Amygdala (tissue), 56 donors: ENCODE measurements around the gene REG1A.

ENCODE experiments used
- DNase-seq, 56 donors: peaks; one replicate each; lab custom pipeline; 2025; lab: John Stamatoyannopoulos, UW

Gene REG1A

GRCh38 chr2:79124907-79125720 lies 4.8 kb downstream of the REG1A start:
- no peak for DNase-seq

DNA sequence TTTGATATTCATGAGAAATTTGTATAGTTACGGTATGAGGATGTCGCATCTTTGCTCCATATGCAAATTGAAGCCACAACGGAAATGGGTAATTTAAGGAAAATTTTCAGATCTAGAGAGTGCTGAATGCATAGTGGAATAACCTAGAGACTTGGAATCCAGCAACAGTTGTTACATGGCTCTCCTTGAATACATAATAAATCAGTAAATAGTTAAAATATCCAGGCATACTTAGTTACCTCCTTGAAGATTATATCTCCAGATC lies 5.4 kb downstream of the REG1A start:
- DNase-seq: no peak

- no peak for DNase-seq
These were observed 8.1 kb downstream of the REG1A start for GRCh38 chr2:79128406-79128805.

DNA sequence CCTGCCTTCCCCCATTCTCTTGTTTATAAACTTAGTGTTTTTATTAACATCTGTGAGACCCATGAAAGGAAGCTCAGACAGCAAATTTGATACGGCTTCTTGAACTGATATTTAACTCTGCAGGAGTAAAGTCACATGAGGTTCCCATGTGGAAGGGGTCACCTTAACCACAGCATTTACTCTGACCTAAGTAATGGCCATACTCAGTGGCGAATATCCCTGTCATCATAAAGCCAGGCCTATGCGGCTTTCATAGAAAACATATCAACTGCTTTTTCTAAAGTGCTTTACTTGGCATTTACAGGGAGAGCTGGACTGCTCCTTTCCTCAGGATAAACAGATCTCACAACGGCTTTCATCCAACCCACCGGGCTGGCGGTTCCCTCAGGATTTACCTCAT lies 9.0 kb downstream of the REG1A start:
- DNase-seq: no peak

GRCh38 chr2:79129804-79130203 lies 9.5 kb downstream of the REG1A start:
- DNase-seq: no peak

DNA sequence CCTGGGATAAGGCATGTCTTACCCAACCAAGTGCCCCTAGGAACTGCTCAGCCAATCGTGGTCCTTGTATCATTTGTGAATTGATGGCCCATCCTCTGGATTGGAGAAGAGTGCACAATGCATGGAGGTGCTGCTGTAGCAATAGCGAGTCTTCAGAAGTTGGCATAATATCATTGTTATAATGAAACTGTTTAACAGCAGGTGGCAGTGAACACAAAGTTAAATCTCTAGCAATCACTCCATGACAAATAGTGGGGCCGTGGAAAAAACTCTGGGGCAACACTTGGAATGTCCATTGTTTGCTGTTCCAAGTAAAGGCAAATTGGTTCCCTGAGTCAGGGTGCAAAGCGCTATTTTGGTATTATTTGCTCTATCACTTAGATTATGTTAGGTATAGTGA lies 11.4 kb downstream of the REG1A start:
- DNase-seq: no peak

DNA sequence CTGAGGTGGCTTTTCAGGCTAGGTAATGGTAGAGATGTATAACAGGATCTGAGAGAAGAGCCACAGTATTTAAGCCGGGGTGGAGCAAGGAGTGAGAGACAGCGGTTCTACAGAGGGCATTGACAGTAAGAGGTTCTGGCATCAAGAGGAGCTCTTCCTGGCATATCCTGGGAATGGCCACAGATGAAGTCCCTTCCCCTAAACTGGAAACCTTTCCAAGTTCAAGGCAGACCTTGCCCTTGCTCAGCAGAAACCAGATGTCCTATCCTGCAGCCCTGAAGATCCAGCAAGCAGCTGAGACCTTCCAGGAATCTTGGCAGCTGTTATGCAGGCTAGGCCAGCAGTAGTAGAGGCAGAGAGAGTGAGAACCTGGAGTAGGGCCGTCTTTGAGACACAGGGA lies 18.1 kb downstream of the REG1A start:
- no peak for DNase-seq

GRCh38 chr2:79139423-79139822 lies 19.1 kb downstream of the REG1A start:
- no peak for DNase-seq

DNA sequence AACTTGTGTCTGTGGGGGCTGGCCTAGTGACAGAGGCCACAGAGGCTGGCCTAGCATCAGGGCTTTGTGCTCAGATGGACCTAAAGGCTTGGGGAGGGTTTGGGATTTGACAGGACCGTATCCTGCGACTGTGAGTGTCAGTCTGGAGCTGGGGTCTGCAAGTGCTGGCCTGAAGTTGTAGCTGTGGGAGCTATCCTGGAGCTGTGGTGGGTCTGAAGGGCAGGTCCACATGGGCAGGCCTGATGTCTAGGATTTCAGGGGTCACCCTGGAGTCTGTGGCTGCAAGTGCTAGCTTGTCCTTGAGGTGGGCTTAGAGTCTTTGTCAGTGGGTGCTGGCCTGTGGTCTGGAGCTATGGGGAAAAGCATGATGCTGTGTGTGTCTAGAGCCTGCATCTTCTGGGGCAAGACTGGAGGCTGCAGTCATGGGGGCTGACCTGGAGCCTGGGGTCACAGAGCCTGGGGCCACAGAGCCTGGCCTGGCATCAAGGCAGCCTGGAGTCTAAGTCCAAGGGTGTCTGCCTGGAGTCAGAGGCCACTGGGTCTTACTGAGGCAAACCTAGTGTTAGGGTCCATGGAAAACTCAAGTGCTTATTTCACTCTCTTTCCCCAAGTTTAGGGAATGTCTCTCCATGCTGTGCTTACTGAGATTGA lies 35.7 kb downstream of the REG1A start:
- DNase-seq: no peak

GRCh38 chr2:79159030-79159429 lies 38.7 kb downstream of the REG1A start:
- no peak for DNase-seq

- no peak for DNase-seq
These were observed 39.4 kb downstream of the REG1A start, which contains the start of gene REG3A for GRCh38 chr2:79159653-79160052. Gene REG3A, minus strand, starts transcription at chr2:79159753. Its CDS starts 348 bp downstream, at chr2:79159405.

DNA sequence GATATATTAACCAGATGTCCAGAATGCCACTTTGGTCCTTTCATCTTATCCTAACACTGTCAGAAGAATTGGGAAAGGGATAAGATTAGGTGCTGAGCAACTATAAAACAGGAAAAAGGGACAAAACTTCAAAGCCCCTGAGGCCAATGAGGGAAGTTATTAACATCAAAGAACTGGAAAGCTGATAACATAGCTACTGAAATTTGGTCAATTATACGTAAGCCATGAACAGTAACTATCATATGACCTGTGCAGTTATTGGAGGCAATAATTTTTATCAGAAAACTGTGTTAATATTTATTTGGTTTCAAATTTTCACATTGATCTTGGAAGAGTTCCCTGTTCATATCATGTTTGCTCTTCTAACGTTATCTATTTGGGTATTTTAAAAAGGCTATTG lies 41.8 kb downstream of the REG1A start:
- DNase-seq: no peak

GRCh38 chr2:79162801-79163200 lies 42.5 kb downstream of the REG1A start:
- no peak for DNase-seq

DNA sequence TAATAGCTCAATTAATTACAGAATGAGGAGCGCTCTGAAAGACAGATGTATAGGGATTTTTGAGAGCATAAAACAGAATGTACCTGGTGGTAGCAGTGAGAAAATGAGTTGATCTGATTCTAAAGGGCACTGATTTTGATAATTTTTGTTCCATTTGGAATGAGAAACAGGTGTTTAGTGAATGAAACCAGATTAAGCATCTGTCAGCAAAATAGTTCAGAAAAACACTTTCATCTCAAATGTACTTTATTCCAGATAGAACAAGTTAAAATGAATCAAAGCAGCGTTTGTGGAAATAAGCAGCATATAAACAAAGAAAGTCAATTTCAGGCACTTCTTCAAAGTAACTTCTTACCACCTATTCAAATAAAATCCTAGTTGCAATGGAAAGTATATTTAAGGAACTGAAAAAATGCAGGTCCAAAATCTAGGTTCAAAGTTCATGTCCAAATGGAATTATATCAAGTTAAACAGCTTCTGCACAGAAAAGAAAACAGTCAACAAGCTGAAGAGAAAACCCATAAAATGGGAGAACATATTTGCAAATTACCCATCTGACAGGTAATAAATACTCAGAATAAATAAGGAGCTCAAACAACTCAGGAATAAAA lies 51.2 kb downstream of the REG1A start:
- DNase-seq: no peak
